Loucy (cell line): Measurements from ENCODE around the gene KITLG.

Experiments
- EZH2phosphoT487 ChIP-seq: fragments of 200-600 bp; IDR thresholded peaks from 2 replicates; pipeline ENCODE4 v1.6.1; 2018; ENCODE audit warnings: antibody characterized with exemption, mild to moderate bottlenecking, moderate library complexity, borderline replicate concordance
- TF ChIP-seq, protein P1 (sequence below): fragments of 200-600 bp; sonication (generic); conservative IDR thresholded peaks from 2 replicates; pipeline ENCODE4 v1.5.1; 2014; ENCODE audit warnings: mild to moderate bottlenecking, antibody characterized with exemption, low read length

- TF ChIP-seq, protein P1, sequence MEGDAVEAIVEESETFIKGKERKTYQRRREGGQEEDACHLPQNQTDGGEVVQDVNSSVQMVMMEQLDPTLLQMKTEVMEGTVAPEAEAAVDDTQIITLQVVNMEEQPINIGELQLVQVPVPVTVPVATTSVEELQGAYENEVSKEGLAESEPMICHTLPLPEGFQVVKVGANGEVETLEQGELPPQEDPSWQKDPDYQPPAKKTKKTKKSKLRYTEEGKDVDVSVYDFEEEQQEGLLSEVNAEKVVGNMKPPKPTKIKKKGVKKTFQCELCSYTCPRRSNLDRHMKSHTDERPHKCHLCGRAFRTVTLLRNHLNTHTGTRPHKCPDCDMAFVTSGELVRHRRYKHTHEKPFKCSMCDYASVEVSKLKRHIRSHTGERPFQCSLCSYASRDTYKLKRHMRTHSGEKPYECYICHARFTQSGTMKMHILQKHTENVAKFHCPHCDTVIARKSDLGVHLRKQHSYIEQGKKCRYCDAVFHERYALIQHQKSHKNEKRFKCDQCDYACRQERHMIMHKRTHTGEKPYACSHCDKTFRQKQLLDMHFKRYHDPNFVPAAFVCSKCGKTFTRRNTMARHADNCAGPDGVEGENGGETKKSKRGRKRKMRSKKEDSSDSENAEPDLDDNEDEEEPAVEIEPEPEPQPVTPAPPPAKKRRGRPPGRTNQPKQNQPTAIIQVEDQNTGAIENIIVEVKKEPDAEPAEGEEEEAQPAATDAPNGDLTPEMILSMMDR, result no peak
- TF ChIP-seq EZH2phosphoT487, result no peak
Observed at GRCh38 chr12:88538697-88539096, 41.6 kb downstream of the KITLG start.
